Loucy (cell line): Measurements from ENCODE around the gene F2RL2.

ENCODE experiments used
- H2AFZ ChIP-seq: fragments of 200-600 bp; sonication (generic); 2 replicates; pipeline ENCODE4 v1.6.0; 2016; ENCODE audit warnings: antibody characterized with exemption, mild to moderate bottlenecking, low read length, moderate library complexity
- H3F3A ChIP-seq: fragments of 200-600 bp; 2 replicates; pipeline ENCODE4 v1.6.0; 2016; ENCODE audit warnings: antibody characterized with exemption, low read depth, mild to moderate bottlenecking
- H3K27me3 ChIP-seq: fragments of 200-600 bp; sonication (generic); 2 replicates; pipeline ENCODE4 v1.6.1; 2014; ENCODE audit warnings: low read length, mild to moderate bottlenecking; ENCODE audit not compliant: insufficient read depth, poor library complexity, severe bottlenecking
- H3K36me3 ChIP-seq: fragments of 200-600 bp; sonication (generic); 2 replicates; pipeline ENCODE4 v1.6.1; 2016; ENCODE audit warnings: low read length; ENCODE audit not compliant: insufficient read depth
- H3K4me1 ChIP-seq: fragments of 200-600 bp; sonication (generic); 2 replicates; pipeline ENCODE4 v1.5.1; 2014; ENCODE audit warnings: low read length, mild to moderate bottlenecking; ENCODE audit not compliant: insufficient read depth, poor library complexity, severe bottlenecking
- H3K4me2 ChIP-seq: fragments of 200-600 bp; sonication (generic); 2 replicates; pipeline ENCODE4 v1.6.0; 2014; ENCODE audit warnings: antibody characterized with exemption, low read length, low read depth, mild to moderate bottlenecking; ENCODE audit not compliant: poor library complexity, severe bottlenecking
- H3K4me3 ChIP-seq: fragments of 200-600 bp; sonication (generic); 2 replicates; pipeline ENCODE4 v1.5.1; 2014; ENCODE audit warnings: low read length, mild to moderate bottlenecking, mixed read lengths; ENCODE audit not compliant: poor library complexity, severe bottlenecking
- H3K79me2 ChIP-seq: fragments of 200-600 bp; sonication (generic); 2 replicates; pipeline ENCODE4 v1.6.1; 2014; ENCODE audit warnings: low read length; ENCODE audit not compliant: insufficient read depth
- H3K9ac ChIP-seq: fragments of 200-600 bp; sonication (generic); 2 replicates; pipeline ENCODE4 v1.6.0; 2014; ENCODE audit warnings: mild to moderate bottlenecking, low read depth, low read length, moderate library complexity; ENCODE audit not compliant: poor library complexity, severe bottlenecking
- H3K9me2 ChIP-seq: fragments of 200-600 bp; sonication (generic); replicated peaks from 2 replicates; pipeline ENCODE4 v1.6.1; 2016; ENCODE audit warnings: low read depth, low read length, mixed read lengths
- H3K9me3 ChIP-seq: fragments of 200-600 bp; sonication (generic); 2 replicates; pipeline ENCODE4 v1.6.1; 2014; ENCODE audit warnings: mild to moderate bottlenecking, antibody characterized with exemption, low read length, low read depth; ENCODE audit not compliant: insufficient read depth
- H4K20me1 ChIP-seq: fragments of 200-600 bp; sonication (generic); 2 replicates; pipeline ENCODE4 v1.6.0; 2014; ENCODE audit warnings: antibody characterized with exemption, low read length, mild to moderate bottlenecking; ENCODE audit not compliant: insufficient read depth, poor library complexity, severe bottlenecking
- CTCF ChIP-seq: fragments of 200-600 bp; sonication (generic); conservative IDR thresholded peaks from 2 replicates; pipeline ENCODE4 v1.5.1; 2014; ENCODE audit warnings: mild to moderate bottlenecking, antibody characterized with exemption, low read length
- EZH2phosphoT487 ChIP-seq: fragments of 200-600 bp; IDR thresholded peaks from 2 replicates; pipeline ENCODE4 v1.6.1; 2018; ENCODE audit warnings: antibody characterized with exemption, mild to moderate bottlenecking, moderate library complexity, borderline replicate concordance

F2RL2 gene

GRCh38 chr5:76595755-76596481, 27.3 kb downstream of the F2RL2 start:
- no peaks in the 10 kb centered on the region for H3K27me3 ChIP-seq
- no peaks in the 10 kb centered on the region for H3K4me1 ChIP-seq
- no peaks in the 10 kb centered on the region for H3K9me3 ChIP-seq
- H3K9ac ChIP-seq, result no peak overlapping the region
- no peaks in the 10 kb centered on the region for H3F3A ChIP-seq
- TF ChIP-seq EZH2phosphoT487 (no peak), CTCF (no peak)
- no peaks in the 10 kb centered on the region for H3K79me2 ChIP-seq
- no peak overlapping the region for H3K4me3 ChIP-seq
- H3K36me3 ChIP-seq, result peaks cover 56% of the 10 kb centered on the region; the same call in 1 of the 2 replicates
- no peaks in the 10 kb centered on the region for H4K20me1 ChIP-seq
- H3K4me2 ChIP-seq, result no peak overlapping the region
- H3K9me2 ChIP-seq, result no peaks in the 10 kb centered on the region
- no peak overlapping the region for H2AFZ ChIP-seq

- Histone ChIP-seq H3K4me3 (no peak overlapping the region), H3K9me2 (no peaks in the 10 kb centered on the region), H3K9me3 (no peaks in the 10 kb centered on the region), H3K9ac (no peak overlapping the region), H3F3A (no peaks in the 10 kb centered on the region), H4K20me1 (no peaks in the 10 kb centered on the region), H2AFZ (no peak overlapping the region), H3K27me3 (no peaks in the 10 kb centered on the region), H3K36me3 (peaks cover 69% of the 10 kb centered on the region; the same call in 1 of the 2 replicates), H3K79me2 (no peaks in the 10 kb centered on the region), H3K4me1 (no peaks in the 10 kb centered on the region), H3K4me2 (no peak overlapping the region)
- no peak for TF ChIP-seq EZH2phosphoT487
- TF ChIP-seq CTCF, result no peak
These were observed 29.1 kb downstream of the F2RL2 start for GRCh38 chr5:76594107-76594506.

GRCh38 chr5:76592692-76593091, 30.5 kb downstream of the F2RL2 start:
- Histone ChIP-seq H3K27me3 (no peaks in the 10 kb centered on the region), H3K4me1 (no peaks in the 10 kb centered on the region), H3K4me2 (no peak overlapping the region), H3K9me2 (no peaks in the 10 kb centered on the region), H3K36me3 (peaks cover 64% of the 10 kb centered on the region; the same call in 1 of the 2 replicates), H3F3A (no peaks in the 10 kb centered on the region), H3K4me3 (no peak overlapping the region), H3K9me3 (no peaks in the 10 kb centered on the region), H3K9ac (no peak overlapping the region), H4K20me1 (no peaks in the 10 kb centered on the region), H3K79me2 (no peaks in the 10 kb centered on the region), H2AFZ (no peak overlapping the region)
- TF ChIP-seq EZH2phosphoT487 (no peak), CTCF (no peak)
